SK-N-SH (cell line): Measurements from ENCODE around the gene RFX3. TPM values are rescaled to one million over a fixed set of nuclear protein-coding genes. Genes with fewer than 3 reads are reported as not detected.
A peak's percentile ranks its signal among the peaks of the same experiment; 100 is the strongest.

ENCODE experiments used
- CTCF ChIA-PET: fragments of 300-600, 350-600 bp; formaldehyde crosslinking; extraction: SDS; loops from one replicate; lab custom pipeline; 2021; lab: Yijun Ruan, JAX
- POLR2A ChIA-PET: fragments of 350-600 bp; sonication (Branson Sonifier 250); formaldehyde crosslinking; extraction: SDS; loops from one replicate; lab custom pipeline; 2020; ENCODE audit warnings: antibody characterized with exemption, inconsistent platforms; lab: Yijun Ruan, JAX
- DNase-seq: peaks from one replicate; pipeline ENCODE4 v3.0.0; 2012
- H2AFZ ChIP-seq: fragments of 200-600 bp; sonication (generic); 2 replicates; pipeline ENCODE4 v1.8.1; 2016; ENCODE audit warnings: antibody characterized with exemption, mild to moderate bottlenecking, low read depth
- H3F3A ChIP-seq: fragments of 200-600 bp; sonication (generic); replicated peaks from 2 replicates; pipeline ENCODE3; 2016; ENCODE audit warnings: antibody characterized with exemption, mild to moderate bottlenecking; ENCODE audit not compliant: insufficient read depth
- H3K27ac ChIP-seq, 2 experiments: fragments of 200-500 bp in 1 of 2; fragments of 200-600 bp in 1 of 2; sonication (Bioruptor generic) in 1 of 2; sonication (generic), shearing (Covaris generic) in 1 of 2; 2 replicates each; pipeline versions ENCODE4 v1.5.1 to v1.6.1; 2014 to 2016; ENCODE audit warnings: low read depth in 2 of 2, inconsistent platforms in 1 of 2, low read length in 1 of 2, mild to moderate bottlenecking in 1 of 2, mixed read lengths in 1 of 2
- H3K27me3 ChIP-seq: fragments of 200-600 bp; sonication (generic), shearing (Covaris generic); 2 replicates; pipeline ENCODE4 v1.6.1; 2016; ENCODE audit warnings: mixed run types; ENCODE audit not compliant: insufficient read depth
- H3K36me3 ChIP-seq, 2 experiments: fragments of 200-500 bp in 1 of 2; fragments of 200-600 bp in 1 of 2; sonication (Bioruptor generic) in 1 of 2; sonication (generic) in 1 of 2; replicated peaks in 1 of 2; 2 replicates each; pipeline versions ENCODE3 to v1.5.1; 2014 to 2016; ENCODE audit warnings: low read length in 1 of 2, mild to moderate bottlenecking in 1 of 2; ENCODE audit not compliant: insufficient read depth in 2 of 2, control insufficient read depth in 1 of 2
- H3K4me1 ChIP-seq, 2 experiments: fragments of 200-500 bp in 1 of 2; fragments of 200-600 bp in 1 of 2; sonication (Bioruptor generic) in 1 of 2; sonication (generic), shearing (Covaris generic) in 1 of 2; 2 replicates each; pipeline versions ENCODE4 v1.5.1 to v1.6.1; 2014 to 2016; ENCODE audit warnings: low read depth in 1 of 2, low read length in 1 of 2, mixed run types in 1 of 2; ENCODE audit not compliant: insufficient read depth in 2 of 2, control insufficient read depth in 1 of 2
- H3K4me2 ChIP-seq: fragments of 200-600 bp; sonication (generic), shearing (Covaris generic); 2 replicates; pipeline ENCODE4 v1.6.1; 2017; ENCODE audit warnings: mixed run types
- H3K4me3 ChIP-seq, 2 experiments: fragments of 200-500 bp in 1 of 2; fragments of 200-600 bp in 1 of 2; sonication (Bioruptor generic) in 1 of 2; sonication (generic), shearing (Covaris generic) in 1 of 2; 2 replicates each; pipeline versions ENCODE4 v1.5.1 to v1.8.1; 2014 to 2016; ENCODE audit warnings: low read depth in 2 of 2, inconsistent platforms in 1 of 2, low read length in 1 of 2, mild to moderate bottlenecking in 1 of 2, mixed read lengths in 1 of 2, moderate library complexity in 1 of 2
- H3K79me2 ChIP-seq: fragments of 200-600 bp; sonication (generic); 2 replicates; pipeline ENCODE4 v1.8.1; 2017; ENCODE audit warnings: mild to moderate bottlenecking; ENCODE audit not compliant: insufficient read depth
- H3K9ac ChIP-seq: fragments of 200-600 bp; sonication (generic); 2 replicates; pipeline ENCODE4 v1.6.1; 2017; ENCODE audit warnings: mixed run types
- H3K9me2 ChIP-seq: fragments of 200-600 bp; sonication (generic); 2 replicates; pipeline ENCODE4 v1.6.1; 2017; ENCODE audit warnings: mixed run types
- H3K9me3 ChIP-seq: fragments of 200-600 bp; sonication (generic); 2 replicates; pipeline ENCODE4 v1.6.1; 2017; ENCODE audit warnings: mixed run types, mild to moderate bottlenecking, moderate library complexity
- H4K20me1 ChIP-seq: fragments of 200-600 bp; sonication (generic); 2 replicates; pipeline ENCODE4 v1.6.1; 2017; ENCODE audit warnings: mild to moderate bottlenecking, mixed run types; ENCODE audit not compliant: insufficient read depth
- CHD2 ChIP-seq: fragments of 150-350 bp; IDR thresholded peaks from 2 replicates; pipeline ENCODE4 v1.6.1; 2018; ENCODE audit warnings: low read length; ENCODE audit not compliant: partially characterized antibody
- EZH2phosphoT487 ChIP-seq: fragments of 200-600 bp; sonication (generic); IDR thresholded peaks from 2 replicates; pipeline ENCODE4 v1.6.1; 2017; ENCODE audit warnings: low read depth, mixed run types, mild to moderate bottlenecking, antibody characterized with exemption, moderate library complexity, borderline replicate concordance
- FOXJ3 ChIP-seq: sonication (generic); formaldehyde crosslinking; IDR thresholded peaks from 2 replicates; pipeline ENCODE4 v1.5.1; 2020; ENCODE audit warnings: mild to moderate bottlenecking, missing genetic modification reagents
- GABPA ChIP-seq: IDR thresholded peaks from 2 replicates; pipeline ENCODE4 v1.4.0; 2012; ENCODE audit warnings: low read depth, mild to moderate bottlenecking
- GATA2 ChIP-seq: sonication (generic); formaldehyde crosslinking; IDR thresholded peaks from 2 replicates; pipeline ENCODE4 v1.5.0; 2020; ENCODE audit warnings: mild to moderate bottlenecking, missing genetic modification reagents
- MAX ChIP-seq: IDR thresholded peaks from 2 replicates; pipeline ENCODE4 v1.4.0; 2012; ENCODE audit warnings: low read depth
- MEF2A ChIP-seq: IDR thresholded peaks from 2 replicates; pipeline ENCODE4 v1.4.0; 2012; ENCODE audit warnings: low read depth, borderline replicate concordance
- MXI1 ChIP-seq: IDR thresholded peaks from 2 replicates; pipeline ENCODE4 v1.6.1; 2012; ENCODE audit warnings: mild to moderate bottlenecking, low read depth, low read length, improper control_type of control experiment
- POLR2AphosphoS5 ChIP-seq: IDR thresholded peaks from 2 replicates; pipeline ENCODE4 v1.6.1; 2012; ENCODE audit warnings: low read depth, low read length
- RAD21 ChIP-seq: IDR thresholded peaks from 2 replicates; pipeline ENCODE4 v1.6.1; 2012; ENCODE audit warnings: mild to moderate bottlenecking, low read length
- RCOR1 ChIP-seq: fragments of 150-350 bp; IDR thresholded peaks from 2 replicates; pipeline ENCODE4 v1.6.1; 2017; ENCODE audit warnings: antibody characterized with exemption, low read length
- RXRA ChIP-seq: IDR thresholded peaks from 2 replicates; pipeline ENCODE4 v1.4.0; 2012; ENCODE audit warnings: low read depth, mild to moderate bottlenecking, borderline replicate concordance
- SIN3A ChIP-seq: IDR thresholded peaks from 2 replicates; pipeline ENCODE4 v1.6.1; 2012; ENCODE audit warnings: low read depth, mild to moderate bottlenecking, low read length, moderate library complexity, borderline replicate concordance
- SMC3 ChIP-seq: IDR thresholded peaks from 2 replicates; pipeline ENCODE4 v1.6.1; 2012; ENCODE audit warnings: low read depth, low read length, improper control_type of control experiment
- TEAD4 ChIP-seq: IDR thresholded peaks from 2 replicates; pipeline ENCODE4 v1.4.0; 2012; ENCODE audit warnings: mild to moderate bottlenecking, borderline replicate concordance; ENCODE audit not compliant: insufficient read depth
- YY1 ChIP-seq: IDR thresholded peaks from 2 replicates; pipeline ENCODE4 v1.4.0; 2012; ENCODE audit warnings: low read depth, mild to moderate bottlenecking
- WGBS: methylation state at CpG from one replicate; pipeline ENCODE4 v1.1.6; 2017; ENCODE audit warnings: low lambda C conversion rate; 5-methylcytosine and 5-hydroxymethylcytosine counted together
- polyA plus RNA-seq, 3 experiments: library from polyadenylated mRNA; depleted of rRNA; stranded (reverse); fragments of >200 nt; gene quantifications; 2 replicates each; pipeline ENCODE4 v1.2.3, GENCODE V29; 2012
- TF ChIP-seq, protein P1 (sequence below): IDR thresholded peaks from 2 replicates; pipeline ENCODE4 v1.4.0; 2012; ENCODE audit warnings: low read depth, borderline replicate concordance
- TF ChIP-seq, protein P2 (sequence below): fragments of 150-350 bp; IDR thresholded peaks from 2 replicates; pipeline ENCODE4 v1.6.1; 2016; ENCODE audit warnings: mild to moderate bottlenecking, low read depth, low read length
- TF ChIP-seq, protein P3 (sequence below): IDR thresholded peaks from 2 replicates; pipeline ENCODE4; 2012

RFX3 gene
- 1.7 and 2.1 TPM in 2 replicates for polyA plus RNA-seq (2012; rRNA removed)
- polyA plus RNA-seq (2012; cell fraction: cytosol; rRNA removed): 1.0 and 1.5 TPM in 2 replicates
- polyA plus RNA-seq (2012; cell fraction: nucleus; rRNA removed): 2.6 and 5.5 TPM in 2 replicates

- WGBS: 2% methylated on average over 17 of the region's 24 CpGs
- H3K79me2 ChIP-seq: peaks cover 82% of the 10 kb centered on the region
Observed at GRCh38 chr9:3525836-3526164, at the start of gene RFX3. Gene RFX3, minus strand, starts transcription at chr9:3526001. Its CDS starts 130,413 bp downstream, at chr9:3395588.

GRCh38 chr9:3571500-3571899 is 45.7 kb upstream of the RFX3 start:
- DNase-seq: no peak
- no peak overlapping the region for H2AFZ ChIP-seq
- H3K4me1 ChIP-seq: no peaks in the 10 kb centered on the region; a peak in 1 of 4 replicates
- H3K79me2 ChIP-seq: no peaks in the 10 kb centered on the region
- H3K27me3 ChIP-seq: no peaks in the 10 kb centered on the region
- CTCF ChIA-PET: interaction anchor here (1.3 kb wide), 1 partner anchor 16 kb away, joined by 4 read pairs; no protein-coding TSS in a partner anchor
- POLR2A ChIA-PET: no interaction called here
- H4K20me1 ChIP-seq: no peaks in the 10 kb centered on the region
- no peaks in the 10 kb centered on the region for H3K9me3 ChIP-seq
- H3F3A ChIP-seq: no peaks in the 10 kb centered on the region
- WGBS: 93% methylated on average over 1 of the region's 1 CpG
- no peak overlapping the region for H3K9ac ChIP-seq
- no peaks in the 10 kb centered on the region for H3K36me3 ChIP-seq
- H3K27ac ChIP-seq: no peak overlapping the region
- H3K4me3 ChIP-seq: no peak overlapping the region
- H3K9me2 ChIP-seq: no peaks in the 10 kb centered on the region; the same call in 1 of the 2 replicates
- H3K4me2 ChIP-seq: no peak overlapping the region
- TF ChIP-seq GABPA: no peak
- TF ChIP-seq RXRA: no peak
- no peak for TF ChIP-seq GATA2
- TF ChIP-seq, protein P1, sequence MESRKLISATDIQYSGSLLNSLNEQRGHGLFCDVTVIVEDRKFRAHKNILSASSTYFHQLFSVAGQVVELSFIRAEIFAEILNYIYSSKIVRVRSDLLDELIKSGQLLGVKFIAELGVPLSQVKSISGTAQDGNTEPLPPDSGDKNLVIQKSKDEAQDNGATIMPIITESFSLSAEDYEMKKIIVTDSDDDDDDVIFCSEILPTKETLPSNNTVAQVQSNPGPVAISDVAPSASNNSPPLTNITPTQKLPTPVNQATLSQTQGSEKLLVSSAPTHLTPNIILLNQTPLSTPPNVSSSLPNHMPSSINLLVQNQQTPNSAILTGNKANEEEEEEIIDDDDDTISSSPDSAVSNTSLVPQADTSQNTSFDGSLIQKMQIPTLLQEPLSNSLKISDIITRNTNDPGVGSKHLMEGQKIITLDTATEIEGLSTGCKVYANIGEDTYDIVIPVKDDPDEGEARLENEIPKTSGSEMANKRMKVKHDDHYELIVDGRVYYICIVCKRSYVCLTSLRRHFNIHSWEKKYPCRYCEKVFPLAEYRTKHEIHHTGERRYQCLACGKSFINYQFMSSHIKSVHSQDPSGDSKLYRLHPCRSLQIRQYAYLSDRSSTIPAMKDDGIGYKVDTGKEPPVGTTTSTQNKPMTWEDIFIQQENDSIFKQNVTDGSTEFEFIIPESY: no peak
- TF ChIP-seq RCOR1: no peak
- TF ChIP-seq TEAD4: no peak
- TF ChIP-seq RAD21: no peak
- no peak for TF ChIP-seq SIN3A
- no peak for TF ChIP-seq YY1
- no peak for TF ChIP-seq MXI1
- TF ChIP-seq POLR2AphosphoS5: no peak
- no peak for TF ChIP-seq FOXJ3 (CRISPR knock-in tag)
- TF ChIP-seq, protein P2, sequence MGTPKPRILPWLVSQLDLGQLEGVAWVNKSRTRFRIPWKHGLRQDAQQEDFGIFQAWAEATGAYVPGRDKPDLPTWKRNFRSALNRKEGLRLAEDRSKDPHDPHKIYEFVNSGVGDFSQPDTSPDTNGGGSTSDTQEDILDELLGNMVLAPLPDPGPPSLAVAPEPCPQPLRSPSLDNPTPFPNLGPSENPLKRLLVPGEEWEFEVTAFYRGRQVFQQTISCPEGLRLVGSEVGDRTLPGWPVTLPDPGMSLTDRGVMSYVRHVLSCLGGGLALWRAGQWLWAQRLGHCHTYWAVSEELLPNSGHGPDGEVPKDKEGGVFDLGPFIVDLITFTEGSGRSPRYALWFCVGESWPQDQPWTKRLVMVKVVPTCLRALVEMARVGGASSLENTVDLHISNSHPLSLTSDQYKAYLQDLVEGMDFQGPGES: no peak

More at GRCh38 chr9:3525836-3526164, at the start of gene RFX3:
- Histone ChIP-seq H4K20me1 (no peaks in the 10 kb centered on the region; the same call in 1 of the 2 replicates), H3K36me3 (peaks cover 2 to 18% of the 10 kb centered on the region in 2 experiments), H3K27me3 (no peaks in the 10 kb centered on the region), H3K4me1 (peaks cover 15 to 17% of the 10 kb centered on the region in 2 experiments; a peak in 3 of 4 replicates), H3K27ac (peak within 1 kb of the TSS; percentile 100), H3K4me2 (peak within 1 kb of the TSS; percentile 85), H3K4me3 (peak within 1 kb of the TSS; percentile 79 to 95), H2AFZ (peak within 1 kb of the TSS; percentile 86), H3K9me2 (no peaks in the 10 kb centered on the region), H3K9ac (peak within 1 kb of the TSS; percentile 100), H3F3A (peaks cover 7% of the 10 kb centered on the region), H3K9me3 (no peaks in the 10 kb centered on the region)
- DNase-seq: peak; percentile 94
- CTCF ChIA-PET: interaction anchor here (1.0 kb wide), 2 partner anchors 10 to 58 kb away, joined by 3 read pairs; no protein-coding TSS in a partner anchor
- TF ChIP-seq SIN3A: peak; percentile 97
- TF ChIP-seq, protein P1: no peak
- TF ChIP-seq MXI1: peak; percentile 90
- peak; percentile 28 for TF ChIP-seq CHD2
- TF ChIP-seq EZH2phosphoT487: no peak
- TF ChIP-seq MAX: peak; percentile 67
- TF ChIP-seq, protein P3, sequence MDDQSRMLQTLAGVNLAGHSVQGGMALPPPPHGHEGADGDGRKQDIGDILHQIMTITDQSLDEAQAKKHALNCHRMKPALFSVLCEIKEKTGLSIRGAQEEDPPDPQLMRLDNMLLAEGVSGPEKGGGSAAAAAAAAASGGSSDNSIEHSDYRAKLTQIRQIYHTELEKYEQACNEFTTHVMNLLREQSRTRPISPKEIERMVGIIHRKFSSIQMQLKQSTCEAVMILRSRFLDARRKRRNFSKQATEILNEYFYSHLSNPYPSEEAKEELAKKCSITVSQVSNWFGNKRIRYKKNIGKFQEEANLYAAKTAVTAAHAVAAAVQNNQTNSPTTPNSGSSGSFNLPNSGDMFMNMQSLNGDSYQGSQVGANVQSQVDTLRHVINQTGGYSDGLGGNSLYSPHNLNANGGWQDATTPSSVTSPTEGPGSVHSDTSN: peak; percentile 95
- no peak for TF ChIP-seq MEF2A
- TF ChIP-seq SMC3: 0 out of 2 replicates have a peak, but pooled peaks have one; percentile 8
- POLR2A ChIA-PET: interaction anchor here (1.0 to 1.9 kb wide), 5 partner anchors 10 to 682 kb away, joined by 3 to 6 read pairs (median 4); partner anchors contain the start of gene PUM3
